Endothelial cell of umbilical vein (primary cell): ENCODE results near the gene ABTB2. TPM values are rescaled to one million over a fixed set of nuclear protein-coding genes. Genes with fewer than 3 reads are reported as not detected.

ENCODE experiments used
- BruUV-seq: library from RNA; stranded (reverse); fragments of 400-500 nt; replicated peaks from 2 replicates; lab custom pipeline; 2021; lab: Mats Ljungman, UMichigan
- CTCF ChIA-PET: fragments of 300-600, 350-600 bp; sonication (Branson Sonifier 250); formaldehyde crosslinking; loops from one replicate; lab custom pipeline; 2021; ENCODE audit warnings: antibody characterized with exemption, inconsistent platforms; lab: Charles Lee
- POLR2A ChIA-PET: fragments of 300-600, 350-600 bp; sonication (Branson Sonifier 250); formaldehyde crosslinking; loops from one replicate; lab custom pipeline; 2021; ENCODE audit warnings: antibody characterized with exemption, inconsistent platforms; lab: Charles Lee
- DNase-seq: peaks from one replicate; pipeline ENCODE4 v3.0.0-alpha.2; 2011; ENCODE audit warnings: low read depth, low spot score
- FAIRE-seq: peaks from 2 replicates; lab custom pipeline; 2011; peaks lifted over from hg19 to GRCh38; lab: Jason Lieb, UNC
- H2AFZ ChIP-seq: 2 replicates; pipeline ENCODE4 v1.6.0; 2012; ENCODE audit warnings: low read depth, low read length, control low read depth, inconsistent platforms
- H3K27ac ChIP-seq: 2 replicates; pipeline ENCODE4 v1.5.1; 2011; ENCODE audit warnings: low read depth, mild to moderate bottlenecking, control low read depth, low read length, moderate library complexity; ENCODE audit not compliant: insufficient read depth
- H3K27me3 ChIP-seq, 2 experiments: 2 replicates each; pipeline versions ENCODE4 v1.6.0 to v1.6.1; 2011; ENCODE audit warnings: low read length in 2 of 2, mixed read lengths in 1 of 2; ENCODE audit not compliant: control insufficient read depth in 2 of 2, insufficient read depth in 2 of 2
- H3K36me3 ChIP-seq, 2 experiments: 2 replicates in 1 of 2; 3 replicates in 1 of 2; pipeline ENCODE4 v1.5.1; 2011; ENCODE audit warnings: low read length in 2 of 2, mild to moderate bottlenecking in 1 of 2, moderate library complexity in 1 of 2; ENCODE audit not compliant: control insufficient read depth in 2 of 2, insufficient read depth in 2 of 2; ENCODE audit errors: extremely low read depth in 1 of 2
- H3K4me1 ChIP-seq: 3 replicates; pipeline ENCODE4 v1.5.1; 2011; ENCODE audit warnings: mild to moderate bottlenecking, low read length; ENCODE audit not compliant: control insufficient read depth, insufficient read depth; ENCODE audit errors: extremely low read depth
- H3K4me2 ChIP-seq: 2 replicates; pipeline ENCODE4 v1.6.1; 2011; ENCODE audit warnings: low read length, control low read depth, mixed read lengths; ENCODE audit not compliant: insufficient read depth
- H3K4me3 ChIP-seq, 3 experiments: fragments of 200-600 bp in 1 of 3; sonication (generic), shearing (Covaris generic) in 1 of 3; replicated peaks in 1 of 3; 2 replicates each; pipeline ENCODE4 v1.5.1; 2011 to 2016; ENCODE audit warnings: control low read depth in 3 of 3, low read length in 3 of 3, mild to moderate bottlenecking in 2 of 3, inconsistent platforms in 1 of 3, low read depth in 1 of 3, moderate library complexity in 1 of 3; ENCODE audit not compliant: insufficient read depth in 1 of 3
- H3K79me2 ChIP-seq: 2 replicates; pipeline ENCODE4 v1.6.0; 2012; ENCODE audit warnings: low read length, inconsistent platforms; ENCODE audit not compliant: control insufficient read depth, insufficient read depth
- H3K9ac ChIP-seq: replicated peaks from 2 replicates; pipeline ENCODE3; 2011; ENCODE audit warnings: low read length, control low read depth; ENCODE audit not compliant: insufficient read depth; ENCODE audit errors: extremely low read depth
- H3K9me1 ChIP-seq: replicated peaks from 3 replicates; pipeline ENCODE4 v1.6.0; 2011; ENCODE audit warnings: mild to moderate bottlenecking, low read length; ENCODE audit not compliant: control insufficient read depth, insufficient read depth; ENCODE audit errors: extremely low read depth
- H3K9me3 ChIP-seq: replicated peaks from 2 replicates; pipeline ENCODE4 v1.5.1; 2012; ENCODE audit warnings: low read length, inconsistent platforms; ENCODE audit not compliant: control insufficient read depth, insufficient read depth
- H4K20me1 ChIP-seq: replicated peaks from 2 replicates; pipeline ENCODE3; 2011; ENCODE audit warnings: mild to moderate bottlenecking, low read length; ENCODE audit not compliant: control insufficient read depth, insufficient read depth; ENCODE audit errors: extremely low read depth
- CTCF ChIP-seq, 2 donors: IDR thresholded peaks; 1 replicate in 1 of 2; 2 replicates in 1 of 2; pipeline ENCODE4 v1.5.1; 2011; ENCODE audit warnings: low read length in 2 of 2, mild to moderate bottlenecking in 2 of 2, moderate library complexity in 2 of 2, control low read depth in 1 of 2, inconsistent platforms in 1 of 2, low read depth in 1 of 2; ENCODE audit not compliant: insufficient read depth in 1 of 2; ENCODE audit errors: extremely low read depth in 1 of 2
- EZH2 ChIP-seq: IDR thresholded peaks from 2 replicates; pipeline ENCODE4 v1.6.1; 2012; ENCODE audit warnings: borderline replicate concordance, low read depth, mild to moderate bottlenecking, moderate library complexity, low read length, inconsistent platforms; ENCODE audit not compliant: severe bottlenecking
- FOS ChIP-seq: IDR thresholded peaks from 2 replicates; pipeline ENCODE4 v1.6.1; 2011; ENCODE audit warnings: mild to moderate bottlenecking, low read length, moderate library complexity, borderline replicate concordance; ENCODE audit not compliant: insufficient read depth
- GATA2 ChIP-seq: IDR thresholded peaks from 2 replicates; pipeline ENCODE4 v1.7.0; 2011; ENCODE audit warnings: low read depth, mild to moderate bottlenecking, moderate library complexity, mixed read lengths, low read length; ENCODE audit not compliant: insufficient read length, insufficient read depth
- JUN ChIP-seq: IDR thresholded peaks from 2 replicates; pipeline ENCODE4 v1.6.1; 2011; ENCODE audit warnings: borderline replicate concordance, low read depth; ENCODE audit not compliant: insufficient read length, insufficient read depth
- MAX ChIP-seq: IDR thresholded peaks from 2 replicates; pipeline ENCODE4 v1.6.1; 2011; ENCODE audit not compliant: insufficient read depth, insufficient read length
- MYC ChIP-seq: IDR thresholded peaks from one replicate; pipeline ENCODE4 v1.6.1; 2011; ENCODE audit warnings: mild to moderate bottlenecking, low read depth, low read length
- POLR2A ChIP-seq: IDR thresholded peaks from 2 replicates; pipeline ENCODE4 v1.6.1; 2012; ENCODE audit warnings: low read depth, mild to moderate bottlenecking, control low read depth, low read length
- POLR2AphosphoS5 ChIP-seq: IDR thresholded peaks from 2 replicates; pipeline ENCODE4 v1.6.1; 2012; ENCODE audit warnings: low read depth, mild to moderate bottlenecking, control low read depth, low read length, moderate library complexity; ENCODE audit not compliant: insufficient read depth
- dilution Hi-C: fragments of 300-500 bp; cut with MboI; formaldehyde crosslinking; loops from one replicate; pipeline ENCODE4 v1.15.0; 2019; ENCODE audit warnings: low sequenced_read_pairs; ENCODE audit not compliant: extremely low pct_ligation_motif_present
- intact Hi-C: fragments of 100-400 bp; cut with micrococcal nuclease; formaldehyde crosslinking; loops from one replicate; pipeline ENCODE4 v1.10.0; 2022
- polyA plus RNA-seq, 4 experiments: library from polyadenylated mRNA; depleted of rRNA in 3 of 4; stranded (reverse) in 3 of 4; unstranded in 1 of 4; fragments of >200 nt; gene quantifications; 2 replicates each; pipeline versions ENCODE4 v1.2.1 to v1.2.3, GENCODE V29; 2011 to 2012; ENCODE audit warnings: missing spikeins in 1 of 4
- total RNA-seq: library from RNA; stranded (reverse); gene quantifications from 2 replicates; pipeline ENCODE4 v1.2.3, GENCODE V29; 2021

Gene ABTB2
- total and polyA plus RNA-seq, 2 donors (not counting 3 experiments of a cell fraction or from before 2014, with no cell fraction given) = 0.11 to 0.14 TPM

GRCh38 chr11:34308913-34309585 lies 48.8 kb downstream of the ABTB2 start:
- H3K27ac ChIP-seq = no peak overlapping the region
- no peaks in the 10 kb centered on the region for H3K4me1 ChIP-seq
- dilution Hi-C loops (no loop called here), intact Hi-C loops (no loop called here)
- H3K9ac ChIP-seq = no peak overlapping the region
- H2AFZ ChIP-seq = no peak overlapping the region
- H3K36me3 ChIP-seq = no peaks in the 10 kb centered on the region
- no peaks in the 10 kb centered on the region for H3K9me1 ChIP-seq
- H3K27me3 ChIP-seq = no peaks in the 10 kb centered on the region
- H4K20me1 ChIP-seq = no peaks in the 10 kb centered on the region
- TF ChIP-seq POLR2A (no peak), MAX (no peak), MYC (no peak), EZH2 (no peak), FOS (no peak), POLR2AphosphoS5 (no peak), CTCF (IDR thresholded peaks at IDR 0.05; ENCODE audit: extremely low read depth in 1 of 2, insufficient read depth in 1 of 2, low read depth in 1 of 2, low read length in 2 of 2) (no peak), GATA2 (no peak), JUN (no peak)
- DNase-seq (no peak), FAIRE-seq (no peak)
- no peak overlapping the region for H3K4me2 ChIP-seq
- H3K9me3 ChIP-seq = no peaks in the 10 kb centered on the region
- ChIA-PET POLR2A (no interaction called here), CTCF (interaction anchor here (1.2 kb wide), 1 partner anchor 10 kb away, joined by 3 read pairs; no protein-coding TSS in a partner anchor)
- BruUV-seq = no TSS peak
- H3K79me2 ChIP-seq = no peaks in the 10 kb centered on the region
- no peak overlapping the region for H3K4me3 ChIP-seq
